Prostate gland (tissue), 2 donors: ENCODE measurements around the gene STARD5.

ENCODE experiments used
- POLR2AphosphoS5 ChIP-seq: sonication (generic); formaldehyde crosslinking; IDR thresholded peaks from one replicate; pipeline ENCODE4 v1.6.1; 2017; ENCODE audit warnings: antibody characterized with exemption
- TF ChIP-seq, protein P1 (sequence below), 4 experiments: fragments of 200-600 bp in 2 of 4; fragments of 450-650 bp in 2 of 4; sonication (generic) in 2 of 4; IDR thresholded peaks; 1 replicate in 3 of 4; 2 replicates in 1 of 4; pipeline ENCODE4 v1.5.1; 2016 to 2019; ENCODE audit warnings: antibody characterized with exemption in 4 of 4, mild to moderate bottlenecking in 2 of 4, moderate library complexity in 2 of 4

- TF ChIP-seq, protein P1, sequence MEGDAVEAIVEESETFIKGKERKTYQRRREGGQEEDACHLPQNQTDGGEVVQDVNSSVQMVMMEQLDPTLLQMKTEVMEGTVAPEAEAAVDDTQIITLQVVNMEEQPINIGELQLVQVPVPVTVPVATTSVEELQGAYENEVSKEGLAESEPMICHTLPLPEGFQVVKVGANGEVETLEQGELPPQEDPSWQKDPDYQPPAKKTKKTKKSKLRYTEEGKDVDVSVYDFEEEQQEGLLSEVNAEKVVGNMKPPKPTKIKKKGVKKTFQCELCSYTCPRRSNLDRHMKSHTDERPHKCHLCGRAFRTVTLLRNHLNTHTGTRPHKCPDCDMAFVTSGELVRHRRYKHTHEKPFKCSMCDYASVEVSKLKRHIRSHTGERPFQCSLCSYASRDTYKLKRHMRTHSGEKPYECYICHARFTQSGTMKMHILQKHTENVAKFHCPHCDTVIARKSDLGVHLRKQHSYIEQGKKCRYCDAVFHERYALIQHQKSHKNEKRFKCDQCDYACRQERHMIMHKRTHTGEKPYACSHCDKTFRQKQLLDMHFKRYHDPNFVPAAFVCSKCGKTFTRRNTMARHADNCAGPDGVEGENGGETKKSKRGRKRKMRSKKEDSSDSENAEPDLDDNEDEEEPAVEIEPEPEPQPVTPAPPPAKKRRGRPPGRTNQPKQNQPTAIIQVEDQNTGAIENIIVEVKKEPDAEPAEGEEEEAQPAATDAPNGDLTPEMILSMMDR (IDR thresholded peaks at IDR 0.05), result no peak
- TF ChIP-seq POLR2AphosphoS5, result no peak
Observed at GRCh38 chr15:81296186-81296585, 27.8 kb downstream of the STARD5 start.
